H9 (cell line): ENCODE data around the gene NMS. TPM values are rescaled to one million over a fixed set of nuclear protein-coding genes. Genes with fewer than 3 reads are reported as not detected.

Source experiments
- DNase-seq: peaks from one replicate; pipeline ENCODE4 v3.0.0-alpha.2; 2017
- H2AFZ ChIP-seq: one replicate; pipeline ENCODE4 v1.6.1; 2013; ENCODE audit warnings: mild to moderate bottlenecking, low read length, control low read depth, moderate library complexity
- H2AK5ac ChIP-seq: 2 replicates; pipeline ENCODE4 v1.6.1; 2013; ENCODE audit warnings: low read length, control low read depth, mixed read lengths; ENCODE audit not compliant: insufficient read length
- H2BK120ac ChIP-seq: one replicate; pipeline ENCODE4 v1.6.1; 2013; ENCODE audit warnings: low read depth, mild to moderate bottlenecking, low read length, control low read depth, inconsistent platforms; ENCODE audit not compliant: poor library complexity, severe bottlenecking
- H2BK12ac ChIP-seq: 2 replicates; pipeline ENCODE4 v1.6.1; 2013; ENCODE audit warnings: low read length, control low read depth, mixed read lengths, low read depth; ENCODE audit not compliant: insufficient read length
- H2BK15ac ChIP-seq: 2 replicates; pipeline ENCODE4 v1.6.1; 2013; ENCODE audit warnings: low read depth, low read length, control low read depth
- H2BK20ac ChIP-seq: one replicate; pipeline ENCODE4 v1.6.1; 2013; ENCODE audit warnings: low read depth, mild to moderate bottlenecking, low read length, control low read depth, inconsistent platforms; ENCODE audit not compliant: poor library complexity, severe bottlenecking
- H2BK5ac ChIP-seq: 2 replicates; pipeline ENCODE4 v1.6.1; 2013; ENCODE audit warnings: low read length, control low read depth, mixed read lengths; ENCODE audit not compliant: insufficient read length
- H3K14ac ChIP-seq: 2 replicates; pipeline ENCODE4 v1.6.1; 2013; ENCODE audit warnings: low read length, control low read depth; ENCODE audit not compliant: insufficient read depth
- H3K18ac ChIP-seq: 2 replicates; pipeline ENCODE4 v1.6.1; 2013; ENCODE audit warnings: low read depth, mild to moderate bottlenecking, mixed read lengths, low read length, control low read depth; ENCODE audit not compliant: insufficient read length
- H3K23ac ChIP-seq: 2 replicates; pipeline ENCODE4 v1.6.1; 2013; ENCODE audit warnings: low read length, control low read depth, mixed read lengths, low read depth; ENCODE audit not compliant: insufficient read length
- H3K23me2 ChIP-seq: 2 replicates; pipeline ENCODE4 v1.6.1; 2013; ENCODE audit warnings: low read depth, mild to moderate bottlenecking, mixed read lengths, low read length, control low read depth; ENCODE audit not compliant: insufficient read length, poor library complexity, severe bottlenecking
- H3K27ac ChIP-seq: 2 replicates; pipeline ENCODE4 v1.5.1; 2013; ENCODE audit warnings: low read length, control low read depth, mixed read lengths, low read depth; ENCODE audit not compliant: insufficient read length
- H3K27me3 ChIP-seq: 2 replicates; pipeline ENCODE4 v1.6.1; 2013; ENCODE audit warnings: low read length, control low read depth, inconsistent platforms; ENCODE audit not compliant: insufficient read depth
- H3K4ac ChIP-seq: 2 replicates; pipeline ENCODE4 v1.6.1; 2013; ENCODE audit warnings: low read depth, mild to moderate bottlenecking, control low read depth, inconsistent platforms, low read length, moderate library complexity
- H3K4me1 ChIP-seq: 2 replicates; pipeline ENCODE4 v1.6.1; 2013; ENCODE audit warnings: low read length, control low read depth, inconsistent platforms; ENCODE audit not compliant: insufficient read depth
- H3K4me2 ChIP-seq: 2 replicates; pipeline ENCODE4 v1.6.1; 2013; ENCODE audit warnings: low read length, control low read depth, mixed read lengths; ENCODE audit not compliant: insufficient read length, insufficient read depth
- H3K56ac ChIP-seq: 2 replicates; pipeline ENCODE4 v1.6.1; 2013; ENCODE audit warnings: low read depth, mild to moderate bottlenecking, mixed read lengths, low read length, control low read depth; ENCODE audit not compliant: insufficient read length
- H3K79me1 ChIP-seq: 2 replicates; pipeline ENCODE4 v1.6.1; 2013; ENCODE audit warnings: low read depth, mild to moderate bottlenecking, moderate library complexity, low read length, control low read depth, inconsistent platforms; ENCODE audit not compliant: insufficient read depth, poor library complexity, severe bottlenecking
- H3K79me2 ChIP-seq: 2 replicates; pipeline ENCODE4 v1.6.1; 2013; ENCODE audit warnings: low read length, control low read depth, inconsistent platforms; ENCODE audit not compliant: insufficient read depth
- H3K9ac ChIP-seq: 2 replicates; pipeline ENCODE4 v1.6.1; 2013; ENCODE audit warnings: low read length, control low read depth, mixed read lengths; ENCODE audit not compliant: insufficient read length; ENCODE audit errors: extremely low read depth
- H3K9me3 ChIP-seq: one replicate; pipeline ENCODE4 v1.6.1; 2013; ENCODE audit warnings: low read depth, low read length, inconsistent platforms; ENCODE audit not compliant: control insufficient read depth
- H3T11ph ChIP-seq: one replicate; pipeline ENCODE4 v1.6.1; 2013; ENCODE audit warnings: mild to moderate bottlenecking, low read length, control low read depth, inconsistent platforms
- H4K20me1 ChIP-seq: one replicate; pipeline ENCODE4 v1.6.1; 2013; ENCODE audit not compliant: control insufficient read depth, insufficient read length, insufficient read depth
- H4K5ac ChIP-seq: 2 replicates; pipeline ENCODE4 v1.6.1; 2013; ENCODE audit warnings: low read depth, mild to moderate bottlenecking, mixed read lengths, low read length, control low read depth; ENCODE audit not compliant: insufficient read length
- H4K8ac ChIP-seq: replicated peaks from 2 replicates; pipeline ENCODE4 v1.6.1; 2013; ENCODE audit warnings: low read length, control low read depth, mixed read lengths, low read depth; ENCODE audit not compliant: insufficient read length
- H4K91ac ChIP-seq: 2 replicates; pipeline ENCODE4 v1.6.1; 2013; ENCODE audit warnings: low read depth, mild to moderate bottlenecking, moderate library complexity, mixed read lengths, low read length, control low read depth; ENCODE audit not compliant: insufficient read length
- H3K27ac Mint-ChIP-seq, 3 experiments: 2 replicates in 2 of 3; 3 replicates in 1 of 3; pipeline ENCODE4 v1.8.0; 2020 to 2021; ENCODE audit warnings: mixed read lengths in 3 of 3, mild to moderate bottlenecking in 1 of 3, moderate library complexity in 1 of 3
- H3K27me3 Mint-ChIP-seq: 2 replicates; pipeline ENCODE4 v1.8.0; 2021; ENCODE audit warnings: low read depth, mild to moderate bottlenecking, moderate library complexity, mixed read lengths
- H3K36me3 Mint-ChIP-seq, 3 experiments: 2 replicates in 2 of 3; 3 replicates in 1 of 3; pipeline ENCODE4 v1.8.0; 2020 to 2021; ENCODE audit warnings: low read depth in 3 of 3, mixed read lengths in 3 of 3; ENCODE audit not compliant: insufficient read depth in 1 of 3
- H3K4me1 Mint-ChIP-seq, 2 experiments: 2 replicates each; pipeline ENCODE4 v1.8.0; 2020; ENCODE audit warnings: mixed read lengths in 2 of 2
- H3K4me3 Mint-ChIP-seq, 2 experiments: 2 replicates in 1 of 2; 3 replicates in 1 of 2; pipeline ENCODE4 v1.8.0; 2020 to 2021; ENCODE audit warnings: mild to moderate bottlenecking in 2 of 2, mixed read lengths in 2 of 2, moderate library complexity in 1 of 2
- H3K9me3 Mint-ChIP-seq, 2 experiments: 2 replicates in 1 of 2; 3 replicates in 1 of 2; pipeline ENCODE4 v1.8.0; 2020; ENCODE audit warnings: mild to moderate bottlenecking in 2 of 2, mixed read lengths in 2 of 2, moderate library complexity in 1 of 2
- WGBS: extraction: QIAGEN DNeasy Blood & Tissue Kit; methylation state at CpG from one replicate; pipeline ENCODE4 v1.1.7; 2013; ENCODE audit warnings: missing lambda C conversion rate, low lambda C conversion rate, mixed read lengths; ENCODE audit not compliant: insufficient read length; ENCODE audit errors: extremely low coverage; 5-methylcytosine and 5-hydroxymethylcytosine counted together
- total RNA-seq: library from RNA; stranded (reverse); gene quantifications from 2 replicates; pipeline ENCODE4 v1.2.1, GENCODE V29; 2021
- TF ChIP-seq, protein P1 (sequence below): fragments of 200-600 bp; sonication (generic); conservative IDR thresholded peaks from 3 replicates; pipeline ENCODE4 v1.8.0; 2021; ENCODE audit warnings: antibody characterized with exemption, mild to moderate bottlenecking

Gene NMS
- total RNA-seq, 1 experiment from 2014 or later: not detected

- Histone ChIP-seq H3K56ac (no peak overlapping the region), H3K9me3 (no peaks in the 10 kb centered on the region), H2AK5ac (no peak overlapping the region), H4K8ac (no peak overlapping the region), H3K9ac (no peak overlapping the region), H2BK5ac (no peak overlapping the region), H2BK120ac (no peak overlapping the region), H3K79me2 (no peaks in the 10 kb centered on the region), H3K27ac (no peak overlapping the region), H3K4ac (no peak overlapping the region), H4K20me1 (no peaks in the 10 kb centered on the region), H3K79me1 (no peaks in the 10 kb centered on the region), H4K91ac (no peak overlapping the region), H3T11ph (no peak overlapping the region), H3K27me3 (no peaks in the 10 kb centered on the region), H2BK15ac (no peak overlapping the region), H3K4me1 (no peaks in the 10 kb centered on the region), H2BK12ac (no peak overlapping the region), H3K23ac (no peak overlapping the region), H3K23me2 (no peaks in the 10 kb centered on the region), H3K14ac (no peak overlapping the region), H2AFZ (no peak overlapping the region), H2BK20ac (no peak overlapping the region), H3K18ac (no peak overlapping the region), H4K5ac (no peak overlapping the region), H3K4me2 (no peak overlapping the region)
- TF ChIP-seq, protein P1, sequence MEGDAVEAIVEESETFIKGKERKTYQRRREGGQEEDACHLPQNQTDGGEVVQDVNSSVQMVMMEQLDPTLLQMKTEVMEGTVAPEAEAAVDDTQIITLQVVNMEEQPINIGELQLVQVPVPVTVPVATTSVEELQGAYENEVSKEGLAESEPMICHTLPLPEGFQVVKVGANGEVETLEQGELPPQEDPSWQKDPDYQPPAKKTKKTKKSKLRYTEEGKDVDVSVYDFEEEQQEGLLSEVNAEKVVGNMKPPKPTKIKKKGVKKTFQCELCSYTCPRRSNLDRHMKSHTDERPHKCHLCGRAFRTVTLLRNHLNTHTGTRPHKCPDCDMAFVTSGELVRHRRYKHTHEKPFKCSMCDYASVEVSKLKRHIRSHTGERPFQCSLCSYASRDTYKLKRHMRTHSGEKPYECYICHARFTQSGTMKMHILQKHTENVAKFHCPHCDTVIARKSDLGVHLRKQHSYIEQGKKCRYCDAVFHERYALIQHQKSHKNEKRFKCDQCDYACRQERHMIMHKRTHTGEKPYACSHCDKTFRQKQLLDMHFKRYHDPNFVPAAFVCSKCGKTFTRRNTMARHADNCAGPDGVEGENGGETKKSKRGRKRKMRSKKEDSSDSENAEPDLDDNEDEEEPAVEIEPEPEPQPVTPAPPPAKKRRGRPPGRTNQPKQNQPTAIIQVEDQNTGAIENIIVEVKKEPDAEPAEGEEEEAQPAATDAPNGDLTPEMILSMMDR: no peak
- DNase-seq: no peak
- H3K9me3 Mint-ChIP-seq: peaks cover 4 to 8% of the 10 kb centered on the region in 2 experiments
- no peak overlapping the region for H3K27ac Mint-ChIP-seq
- WGBS: no CpG with 5 or more reads among the region's 1 CpG
- peaks cover 2 to 4% (median 3%) of the 10 kb centered on the region in 3 experiments; a peak in 4 of 7 replicates for H3K36me3 Mint-ChIP-seq
- no peaks in the 10 kb centered on the region for H3K27me3 Mint-ChIP-seq
- H3K4me1 Mint-ChIP-seq: no peaks in the 10 kb centered on the region
- no peak overlapping the region for H3K4me3 Mint-ChIP-seq
Observed at GRCh38 chr2:100517556-100517955, 47.3 kb downstream of the NMS start.
